Brain pericyte (primary cell): ENCODE measurements around the gene NAA50.

Experiments used
- DNase-seq: peaks from one replicate; pipeline ENCODE4 v3.0.0-alpha.2; 2012; ENCODE audit warnings: low read depth, low spot score

Gene NAA50

GRCh38 chr3:113685956-113686721 lies 59.9 kb downstream of the NAA50 start:
- DNase-seq: no peak

GRCh38 chr3:113685124-113685523 lies 60.9 kb downstream of the NAA50 start:
- DNase-seq: no peak

GRCh38 chr3:113684271-113684819 lies 61.7 kb downstream of the NAA50 start:
- no peak for DNase-seq

- DNase-seq: no peak
Measured at GRCh38 chr3:113678773-113679172, 67.3 kb downstream of the NAA50 start.

- no peak for DNase-seq
Measured at GRCh38 chr3:113677737-113678136, 68.3 kb downstream of the NAA50 start.

- DNase-seq: no peak
Measured at GRCh38 chr3:113676261-113676660, 69.8 kb downstream of the NAA50 start.

GRCh38 chr3:113673593-113673992 lies 72.5 kb downstream of the NAA50 start:
- DNase-seq: no peak

GRCh38 chr3:113668015-113668414 lies 78.0 kb downstream of the NAA50 start:
- DNase-seq: peak; percentile 55
